GM12874 (cell line): ENCODE measurements around the gene NR1H3.

Experiments used
- CTCF ChIP-seq: IDR thresholded peaks from 2 replicates; pipeline ENCODE4 v1.5.1; 2011; ENCODE audit warnings: low read depth, mild to moderate bottlenecking, control low read depth, low read length, moderate library complexity; ENCODE audit not compliant: insufficient read depth

Gene NR1H3

GRCh38 chr11:47296045-47296444 is 38.2 kb downstream of the NR1H3 start:
- TF ChIP-seq CTCF, result no peak

DNA sequence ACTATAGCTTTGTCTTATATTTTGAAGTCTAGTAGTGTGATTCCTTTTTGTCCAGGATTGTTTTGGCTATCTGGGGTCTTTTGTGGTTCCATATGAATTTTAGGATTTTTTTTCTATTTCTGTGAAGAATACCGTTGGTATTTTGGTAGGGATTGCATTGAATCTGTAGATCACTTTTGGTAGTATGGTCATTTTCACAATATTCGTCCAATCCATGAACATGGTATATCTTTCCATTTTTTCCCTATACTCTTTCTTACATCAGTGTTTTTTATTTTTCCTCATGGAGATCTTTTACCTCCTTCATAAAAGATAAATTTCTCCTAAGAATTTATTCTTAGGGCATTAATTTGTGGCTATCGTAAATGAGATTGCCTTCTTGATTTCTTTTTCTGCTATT is 41.3 kb downstream of the NR1H3 start:
- TF ChIP-seq CTCF, result no peak

DNA sequence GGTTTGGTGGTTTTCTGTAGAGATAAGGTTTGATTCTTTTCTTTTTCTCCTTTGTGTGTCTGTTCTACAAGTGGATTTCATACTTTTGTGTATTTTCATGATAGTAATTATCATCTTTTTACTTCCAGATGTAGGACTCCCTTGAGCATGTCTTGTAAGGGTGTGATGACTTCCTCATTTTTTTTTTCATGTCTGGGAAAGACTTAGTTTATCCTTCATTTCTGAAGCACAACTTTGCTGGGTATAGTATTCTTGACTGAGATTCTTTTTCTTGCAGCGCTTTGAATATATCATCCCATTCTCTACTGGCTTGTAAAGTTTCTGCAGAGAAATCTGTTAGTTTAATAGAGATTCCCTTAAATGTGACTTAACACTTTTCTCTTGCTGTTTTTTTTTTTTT is 45.1 kb downstream of the NR1H3 start:
- TF ChIP-seq CTCF, result no peak

- TF ChIP-seq CTCF, result no peak
Measured at GRCh38 chr11:47305734-47306483, 48.1 kb downstream of the NR1H3 start.

GRCh38 chr11:47306484-47306844 is 48.7 kb downstream of the NR1H3 start:
- no peak for TF ChIP-seq CTCF

DNA sequence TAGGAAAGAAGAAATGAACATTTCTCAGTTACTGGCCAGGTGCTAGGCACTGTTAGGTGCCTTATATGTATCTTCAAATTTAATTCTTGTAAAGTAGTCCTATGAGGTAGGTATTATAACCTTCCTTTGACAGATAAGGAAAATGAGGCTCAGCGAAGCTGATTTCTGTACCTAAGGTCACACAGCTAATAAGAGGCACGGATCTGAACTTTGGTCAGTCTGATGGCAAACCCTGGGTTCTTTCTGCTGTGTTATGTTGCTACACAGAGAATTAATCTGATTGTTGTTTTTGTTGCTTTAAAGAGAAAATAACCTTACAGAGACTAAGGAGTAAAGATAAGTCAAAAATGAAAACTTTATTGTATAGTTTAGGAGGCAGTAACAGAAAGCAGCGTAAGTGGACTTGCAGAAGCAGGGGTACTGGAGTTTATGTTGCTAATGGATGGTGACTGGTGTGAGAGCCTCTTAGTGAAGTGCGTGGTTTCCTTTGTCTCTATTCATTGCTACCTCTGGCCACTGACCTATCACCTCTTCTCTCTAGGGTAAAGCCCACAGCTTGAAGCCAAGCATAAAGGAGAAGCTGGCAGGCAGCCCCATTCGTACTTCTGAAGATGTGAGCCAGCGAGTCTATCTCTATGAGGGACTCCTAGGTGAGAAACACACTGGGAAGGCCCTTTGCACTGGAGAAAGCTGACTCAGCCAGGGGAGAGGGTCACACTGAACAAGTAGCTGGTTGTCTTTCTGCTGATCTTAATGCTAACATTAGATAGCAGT is 50.4 kb downstream of the NR1H3 start:
- no peak for TF ChIP-seq CTCF

DNA sequence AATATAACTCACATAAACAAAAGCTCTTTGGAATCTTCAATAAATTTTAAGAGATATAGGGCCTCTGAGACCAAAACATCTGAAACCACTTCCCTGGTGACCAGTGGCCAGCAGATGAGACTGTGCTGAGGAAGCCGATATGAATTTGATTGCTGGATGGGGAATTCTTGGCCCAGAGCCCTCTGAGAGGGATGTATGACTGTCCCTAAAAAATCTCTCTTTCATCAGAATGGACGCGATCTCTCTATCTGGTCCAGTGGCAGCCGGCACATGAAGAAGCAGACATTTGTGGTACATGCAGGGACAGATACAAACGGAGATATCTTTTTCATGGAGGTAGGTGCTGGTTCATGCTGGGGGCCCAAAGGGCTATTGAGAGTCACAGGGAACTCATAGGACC is 57.2 kb downstream of the NR1H3 start:
- no peak for TF ChIP-seq CTCF
